HepG2 (cell line): Measurements from ENCODE around the gene TNFSF10. TPM values are rescaled to one million over a fixed set of nuclear protein-coding genes. Genes with fewer than 3 reads are reported as not detected.

Experiments used
- ATAC-seq: fragments of 200-7000 bp; cut with Tn5 transposase; 3 replicates; pipeline ENCODE4 v1.9.1; 2020; ENCODE audit warnings: mild to moderate bottlenecking, moderate library complexity
- BruUV-seq: library from RNA; stranded (reverse); fragments of 400-500 nt; replicated peaks from 2 replicates; lab custom pipeline; 2021; lab: Mats Ljungman, UMichigan
- CTCF ChIA-PET: fragments of 300-600 bp; formaldehyde crosslinking; extraction: SDS; loops from one replicate; lab custom pipeline; 2021; ENCODE audit warnings: low total read pairs, inconsistent platforms, low intra/inter-chr PET ratio; lab: Yijun Ruan, JAX
- POLR2A ChIA-PET: fragments of 350-600 bp; sonication (Branson Sonifier 250); formaldehyde crosslinking; loops from one replicate; lab custom pipeline; 2020; ENCODE audit warnings: antibody characterized with exemption, inconsistent platforms; lab: Yijun Ruan, JAX
- DNase-seq: peaks from one replicate; pipeline ENCODE4 v3.0.0-alpha.2; 2015; ENCODE audit warnings: low spot score
- FAIRE-seq: peaks from 3 replicates; lab custom pipeline; 2011; peaks lifted over from hg19 to GRCh38; lab: Jason Lieb, UNC
- H2AFZ ChIP-seq: one replicate; pipeline ENCODE4 v1.6.1; 2011; ENCODE audit warnings: low read length, inconsistent platforms
- H3K27ac ChIP-seq: fragments of 300-600 bp; 3 replicates; pipeline ENCODE4 v1.8.0; 2011; ENCODE audit warnings: mixed run types, mild to moderate bottlenecking, mixed read lengths, low read length, inconsistent platforms; ENCODE audit not compliant: insufficient read depth; ENCODE audit errors: extremely low read length
- H3K27me3 ChIP-seq, 2 experiments: fragments of 200-600 bp in 1 of 2; 2 replicates in 1 of 2; 3 replicates in 1 of 2; pipeline versions ENCODE4 v1.6.0 to v1.8.0; 2011; ENCODE audit warnings: low read length in 2 of 2, mild to moderate bottlenecking in 2 of 2, moderate library complexity in 2 of 2, inconsistent platforms in 1 of 2; ENCODE audit not compliant: insufficient read depth in 2 of 2, control insufficient read depth in 1 of 2
- H3K36me3 ChIP-seq, 2 experiments: fragments of 200-600 bp in 1 of 2; replicated peaks in 1 of 2; 2 replicates in 1 of 2; 3 replicates in 1 of 2; pipeline versions ENCODE4 v1.5.1 to v1.8.0; 2011; ENCODE audit warnings: low read length in 2 of 2, inconsistent platforms in 1 of 2; ENCODE audit not compliant: insufficient read depth in 2 of 2, control insufficient read depth in 1 of 2
- H3K4me1 ChIP-seq: 2 replicates; pipeline ENCODE4 v1.5.1; 2012; ENCODE audit warnings: low read length, inconsistent platforms; ENCODE audit not compliant: insufficient read depth
- H3K4me2 ChIP-seq: 2 replicates; pipeline ENCODE4 v1.6.0; 2011; ENCODE audit warnings: low read depth, low read length, inconsistent platforms
- H3K4me3 ChIP-seq, 3 experiments: fragments of 200-600 bp in 1 of 3; sonication (generic), shearing (Covaris generic) in 1 of 3; replicated peaks in 1 of 3; 2 replicates each; pipeline ENCODE4 v1.5.1; 2011 to 2016; ENCODE audit warnings: low read length in 3 of 3, inconsistent platforms in 2 of 3, low read depth in 2 of 3, mild to moderate bottlenecking in 2 of 3, control low read depth in 1 of 3, mixed read lengths in 1 of 3; ENCODE audit not compliant: insufficient read depth in 1 of 3
- H3K79me2 ChIP-seq: one replicate; pipeline ENCODE4 v1.6.1; 2011; ENCODE audit warnings: low read length, inconsistent platforms; ENCODE audit not compliant: insufficient read depth
- H3K9ac ChIP-seq: 2 replicates; pipeline ENCODE4 v1.6.0; 2011; ENCODE audit warnings: mild to moderate bottlenecking, low read depth, low read length, inconsistent platforms; ENCODE audit not compliant: insufficient read depth
- H3K9me3 ChIP-seq: 2 replicates; pipeline ENCODE4 v1.5.1; 2012; ENCODE audit warnings: mild to moderate bottlenecking, low read length
- H4K20me1 ChIP-seq: 2 replicates; pipeline ENCODE4 v1.6.0; 2011; ENCODE audit warnings: inconsistent platforms, mild to moderate bottlenecking, low read length, moderate library complexity; ENCODE audit not compliant: insufficient read depth
- BCL6 ChIP-seq: IDR thresholded peaks from 2 replicates; pipeline ENCODE4 v1.6.1; 2016; ENCODE audit warnings: missing genetic modification reagents, missing compliant biosample characterization
- CENPT ChIP-seq: sonication (generic); formaldehyde crosslinking; IDR thresholded peaks from 2 replicates; pipeline ENCODE4 v1.8.0; 2022; ENCODE audit warnings: low read depth, mild to moderate bottlenecking, moderate library complexity, missing genetic modification reagents
- EHMT2 ChIP-seq: fragments of 200-600 bp; sonication (generic); IDR thresholded peaks from 2 replicates; pipeline ENCODE4 v1.7.0; 2017; ENCODE audit warnings: antibody characterized with exemption, low read depth, low read length, borderline replicate concordance
- EP300 ChIP-seq, 3 experiments: sonication (generic) in 1 of 3; formaldehyde crosslinking in 1 of 3; IDR thresholded peaks; 2 replicates each; pipeline versions ENCODE4 v1.5.1 to v1.6.1; 2011 to 2020; ENCODE audit warnings: low read depth in 2 of 3, low read length in 2 of 3, borderline replicate concordance in 1 of 3, improper control_type of control experiment in 1 of 3, mild to moderate bottlenecking in 1 of 3, missing genetic modification reagents in 1 of 3, moderate library complexity in 1 of 3
- IRX3 ChIP-seq: sonication (generic); formaldehyde crosslinking; IDR thresholded peaks from 2 replicates; pipeline ENCODE4 v1.8.1; 2023; ENCODE audit warnings: mild to moderate bottlenecking, low read depth, missing genetic modification reagents, borderline replicate concordance
- JARID2 ChIP-seq: sonication (generic); formaldehyde crosslinking; IDR thresholded peaks from 2 replicates; pipeline ENCODE4 v1.8.1; 2023; ENCODE audit warnings: missing genetic modification reagents, inconsistent platforms; ENCODE audit not compliant: insufficient replicate concordance
- KDM1A ChIP-seq: IDR thresholded peaks from 2 replicates; pipeline ENCODE4 v1.6.1; 2016; ENCODE audit warnings: missing compliant biosample characterization
- MBD4 ChIP-seq: IDR thresholded peaks from 2 replicates; pipeline ENCODE4 v1.6.1; 2012; ENCODE audit warnings: low read length, inconsistent platforms, borderline replicate concordance
- SMAD3 ChIP-seq: sonication (generic); formaldehyde crosslinking; IDR thresholded peaks from 2 replicates; pipeline ENCODE4 v1.4.0; 2020; ENCODE audit warnings: missing genetic modification reagents
- SOX6 ChIP-seq, 2 experiments: fragments of 450-650 bp in 1 of 2; sonication (generic) in 1 of 2; formaldehyde crosslinking in 1 of 2; IDR thresholded peaks; 2 replicates each; pipeline versions ENCODE4 v1.4.0 to v1.6.1; 2017 to 2020; ENCODE audit warnings: antibody characterized with exemption in 1 of 2, mild to moderate bottlenecking in 1 of 2, missing genetic modification reagents in 1 of 2
- TEAD3 ChIP-seq: optimal IDR thresholded peaks from 2 replicates; pipeline ENCODE3; 2016; ENCODE audit warnings: borderline replicate concordance
- TSC22D2 ChIP-seq: sonication (generic); formaldehyde crosslinking; IDR thresholded peaks from 2 replicates; pipeline ENCODE4 v1.5.1; 2020; ENCODE audit warnings: missing genetic modification reagents, mild to moderate bottlenecking, borderline replicate concordance
- ZFP90 ChIP-seq: sonication (generic); formaldehyde crosslinking; IDR thresholded peaks from 2 replicates; pipeline ENCODE4 v1.8.0; 2022; ENCODE audit warnings: missing genetic modification reagents, mild to moderate bottlenecking, inconsistent platforms, borderline replicate concordance
- ZFY ChIP-seq: sonication (generic); formaldehyde crosslinking; IDR thresholded peaks from 2 replicates; pipeline ENCODE4 v1.4.0; 2020; ENCODE audit warnings: missing genetic modification reagents
- ZKSCAN1 ChIP-seq: fragments of 150-350 bp; IDR thresholded peaks from 2 replicates; pipeline ENCODE4 v1.6.1; 2014; ENCODE audit warnings: low read length
- ZNF121 ChIP-seq: sonication (generic); formaldehyde crosslinking; IDR thresholded peaks from 2 replicates; pipeline ENCODE4 v1.5.0; 2020; ENCODE audit warnings: mild to moderate bottlenecking, missing genetic modification reagents
- ZNF343 ChIP-seq: sonication (generic); formaldehyde crosslinking; IDR thresholded peaks from 2 replicates; pipeline ENCODE4 v1.4.0; 2020; ENCODE audit warnings: mild to moderate bottlenecking, missing genetic modification reagents
- ZNF557 ChIP-seq: sonication (generic); formaldehyde crosslinking; IDR thresholded peaks from 2 replicates; pipeline ENCODE4 v1.4.0; 2020; ENCODE audit warnings: missing genetic modification reagents
- ZNF703 ChIP-seq: sonication (generic); formaldehyde crosslinking; IDR thresholded peaks from 2 replicates; pipeline ENCODE4 v1.5.1; 2020; ENCODE audit warnings: missing genetic modification reagents, mild to moderate bottlenecking, moderate library complexity, borderline replicate concordance
- ZNF761 ChIP-seq: sonication (generic); formaldehyde crosslinking; conservative IDR thresholded peaks from 2 replicates; pipeline ENCODE4 v1.4.0; 2020; ENCODE audit warnings: mild to moderate bottlenecking, missing genetic modification reagents
- WGBS: methylation state at CpG from one replicate; pipeline ENCODE4 v1.1.6; 2017; ENCODE audit warnings: low lambda C conversion rate; 5-methylcytosine and 5-hydroxymethylcytosine counted together
- in situ Hi-C: cut with HindIII; loops from 2 replicates; pipeline ENCODE4 v1.10.0; 2017; ENCODE audit warnings: low pct_unique_long_range_greater_than_20kb; ENCODE audit not compliant: extremely low pct_ligation_motif_present
- intact Hi-C: fragments of 100-400 bp; cut with micrococcal nuclease; formaldehyde crosslinking; loops from one replicate; pipeline ENCODE4 v1.10.0; 2022; ENCODE audit not compliant: unreplicated experiment
- polyA plus RNA-seq, 8 experiments: library from polyadenylated mRNA; depleted of rRNA in 3 of 8; stranded (reverse) in 7 of 8; unstranded in 1 of 8; fragments of >200 nt; fragmentation: Illumina TruSeq in 4 of 8; extraction: Trizol in 4 of 8; gene quantifications; 2 replicates each; pipeline versions ENCODE4 v1.2.1 to v1.2.3, GENCODE V29; 2011 to 2016; ENCODE audit warnings: low read depth in 4 of 8, missing spikeins in 1 of 8, mixed read lengths in 1 of 8; ENCODE audit not compliant: insufficient read depth in 1 of 8
- total RNA-seq, 5 experiments: library from RNA; depleted of rRNA; stranded (reverse); fragments of >200 nt; fragmentation: Illumina TruSeq; extraction: Trizol; gene quantifications; 2 replicates each; pipeline ENCODE4 v1.2.3, GENCODE V29; 2016; ENCODE audit warnings: low read depth in 1 of 5
- TF ChIP-seq, protein P1 (sequence below): sonication (generic); formaldehyde crosslinking; IDR thresholded peaks from 2 replicates; pipeline ENCODE4 v1.5.0; 2020; ENCODE audit warnings: missing genetic modification reagents, mild to moderate bottlenecking, borderline replicate concordance

The TNFSF10 gene
- total and polyA plus RNA-seq, 2 of the 13 experiments (the other 11 are each of a cell fraction or from before 2014, with no cell fraction given), result 8.4 to 9.9 TPM

DNA sequence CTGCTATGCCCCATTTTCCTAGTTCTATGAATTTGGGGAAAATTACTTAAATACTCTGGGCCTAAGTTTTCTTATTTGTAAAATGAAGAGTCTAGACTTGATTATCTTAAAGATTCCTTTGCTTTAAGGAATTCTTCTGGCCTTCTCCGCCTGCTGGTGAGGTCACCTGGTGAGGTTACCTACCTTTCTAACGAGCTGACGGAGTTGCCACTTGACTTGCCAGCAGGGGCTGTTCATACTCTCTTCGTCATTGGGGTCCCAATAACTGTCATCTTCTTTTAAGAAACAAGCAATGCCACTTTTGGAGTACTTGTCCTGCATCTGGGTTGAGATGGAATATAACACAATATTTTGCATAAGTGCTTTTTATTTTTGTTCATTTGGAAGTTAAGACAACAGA is 8.6 kb downstream of the TNFSF10 start:
- CTCF ChIA-PET, result no interaction called here
- DNase-seq, result no peak
- no peak for ATAC-seq
- no peak overlapping the region for H3K9ac ChIP-seq
- no peaks in the 10 kb centered on the region; a peak in 1 of 5 replicates for H3K36me3 ChIP-seq
- H3K27me3 ChIP-seq, result no peaks in the 10 kb centered on the region
- no peak overlapping the region for H2AFZ ChIP-seq
- TF ChIP-seq SMAD3, result no peak
- TF ChIP-seq CENPT, result no peak
- in situ Hi-C loops (no loop called here), intact Hi-C loops (no loop called here)
- FAIRE-seq, result no peak
- H3K4me3 ChIP-seq, result no peak overlapping the region
- BruUV-seq, result no TSS peak
- H3K4me2 ChIP-seq, result no peak overlapping the region
- no peaks in the 10 kb centered on the region for H3K9me3 ChIP-seq
- H3K79me2 ChIP-seq, result peaks cover 2% of the 10 kb centered on the region
- peaks cover 44% of the 10 kb centered on the region for H3K4me1 ChIP-seq
- 100% methylated on average over 4 of the region's 4 CpGs for WGBS
- H3K27ac ChIP-seq, result no peak overlapping the region
- POLR2A ChIA-PET, result interaction anchor here (1.1 kb wide), 1 partner anchor 81 kb away, joined by 3 read pairs; no protein-coding TSS in a partner anchor
- no peaks in the 10 kb centered on the region for H4K20me1 ChIP-seq

- ChIA-PET CTCF (no interaction called here), POLR2A (no interaction called here)
- H3K9ac ChIP-seq, result no peak overlapping the region
- in situ Hi-C loops, result no loop called here
- BruUV-seq, result no TSS peak
- WGBS, result 96% methylated on average over 2 of the region's 2 CpGs
- FAIRE-seq (no peak), ATAC-seq (no peak), DNase-seq (no peak)
- intact Hi-C loops, result no loop called here
- H3K4me2 ChIP-seq, result no peak overlapping the region
- no peaks in the 10 kb centered on the region; a peak in 1 of 5 replicates for H3K36me3 ChIP-seq
- no peaks in the 10 kb centered on the region for H4K20me1 ChIP-seq
- H2AFZ ChIP-seq, result no peak overlapping the region
- H3K4me3 ChIP-seq, result no peak overlapping the region
- H3K27ac ChIP-seq, result no peak overlapping the region
- H3K4me1 ChIP-seq, result peaks cover 39% of the 10 kb centered on the region
- H3K79me2 ChIP-seq, result no peaks in the 10 kb centered on the region
- no peaks in the 10 kb centered on the region for H3K9me3 ChIP-seq
- no peaks in the 10 kb centered on the region for H3K27me3 ChIP-seq
- no peak for TF ChIP-seq JARID2 (CRISPR knock-in tag)
- TF ChIP-seq ZNF121 (CRISPR knock-in tag), result no peak
- no peak for TF ChIP-seq IRX3
- no peak for TF ChIP-seq SOX6 (IDR thresholded peaks at IDR 0.05)
- TF ChIP-seq SOX6 (CRISPR knock-in tag; IDR thresholded peaks at IDR 0.05), result no peak
- no peak for TF ChIP-seq ZKSCAN1
- TF ChIP-seq EHMT2, result no peak
- TF ChIP-seq, protein P1, sequence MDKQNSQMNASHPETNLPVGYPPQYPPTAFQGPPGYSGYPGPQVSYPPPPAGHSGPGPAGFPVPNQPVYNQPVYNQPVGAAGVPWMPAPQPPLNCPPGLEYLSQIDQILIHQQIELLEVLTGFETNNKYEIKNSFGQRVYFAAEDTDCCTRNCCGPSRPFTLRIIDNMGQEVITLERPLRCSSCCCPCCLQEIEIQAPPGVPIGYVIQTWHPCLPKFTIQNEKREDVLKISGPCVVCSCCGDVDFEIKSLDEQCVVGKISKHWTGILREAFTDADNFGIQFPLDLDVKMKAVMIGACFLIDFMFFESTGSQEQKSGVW (CRISPR knock-in tag), result no peak
- TF ChIP-seq EP300 (IDR thresholded peaks at IDR 0.05; ENCODE audit: low read depth in 2 of 2, low read length in 2 of 2), result no peak
- no peak for TF ChIP-seq EP300 (CRISPR knock-in tag; IDR thresholded peaks at IDR 0.05; ENCODE audit: borderline replicate concordance)
- TF ChIP-seq KDM1A (CRISPR knock-in tag), result no peak
- no peak for TF ChIP-seq TEAD3
- TF ChIP-seq ZFY (CRISPR knock-in tag), result no peak
- no peak for TF ChIP-seq MBD4
- TF ChIP-seq ZNF761 (CRISPR knock-in tag), result no peak
- no peak for TF ChIP-seq ZNF703
- no peak for TF ChIP-seq TSC22D2 (CRISPR knock-in tag)
- TF ChIP-seq ZNF343, result no peak
- no peak for TF ChIP-seq BCL6
- TF ChIP-seq ZFP90 (CRISPR knock-in tag), result no peak
- TF ChIP-seq ZNF557 (CRISPR knock-in tag), result no peak
Measured at GRCh38 chr3:172513488-172513887, 9.7 kb downstream of the TNFSF10 start.
